ENCODE results near the gene ADAR. TPM values are rescaled to one million over a fixed set of nuclear protein-coding genes. Genes with fewer than 3 reads are reported as not detected.

ADAR gene
- total and polyA plus RNA-seq, 2 of the 4 experiments (the other 2 are of a cell fraction), result 70.9 to 131 TPM

- Histone ChIP-seq H3K4me3 (ENCODE audit: insufficient read depth, low read depth, low read length) (no peak overlapping the region), H3K9me1 (ENCODE audit: insufficient read depth, low read length) (peaks cover 14% of the 10 kb centered on the region), H2AK5ac (ENCODE audit: low read depth, low read length) (no peak overlapping the region), H3K27me3 (ENCODE audit: control insufficient read depth, insufficient read depth, low read length) (no peaks in the 10 kb centered on the region), H3K9ac (ENCODE audit: low read depth, low read length) (no peak overlapping the region), H2BK120ac (ENCODE audit: low read depth, low read length) (no peak overlapping the region), H2BK15ac (ENCODE audit: low read depth, low read length) (no peak overlapping the region), H3K56ac (ENCODE audit: extremely low read depth, insufficient read depth, low read length) (no peak overlapping the region), H4K8ac (ENCODE audit: low read depth in 2 of 2, low read length in 2 of 2) (no peak overlapping the region), H2AK9ac (replicated peaks; ENCODE audit: low read depth, low read length, poor library complexity) (no peak overlapping the region), H3K79me1 (ENCODE audit: low read depth in 1 of 2, low read length in 2 of 2) (peaks cover 11 to 53% of the 10 kb centered on the region in 2 experiments), H3K9me3 (ENCODE audit: control insufficient read depth, insufficient read depth, low read length) (no peaks in the 10 kb centered on the region), H4K91ac (ENCODE audit: insufficient read depth, low read depth, low read length) (no peak overlapping the region), H2BK5ac (ENCODE audit: low read depth, low read length, poor library complexity, severe bottlenecking) (no peak overlapping the region), H3K4me1 (ENCODE audit: control insufficient read depth, insufficient read depth, low read length) (peaks cover 7% of the 10 kb centered on the region), H4K5ac (ENCODE audit: low read depth, low read length) (no peak overlapping the region), H3K4me2 (ENCODE audit: low read depth, low read length) (no peak overlapping the region), H3K23ac (ENCODE audit: low read depth, low read length) (no peak overlapping the region), H2BK20ac (ENCODE audit: low read depth, low read length) (no peak overlapping the region), H3K36me3 (ENCODE audit: control insufficient read depth, insufficient read depth, low read length) (peaks cover 83% of the 10 kb centered on the region), H3K14ac (replicated peaks; ENCODE audit: low read depth, low read length) (no peak overlapping the region), H4K20me1 (ENCODE audit: insufficient read depth, low read length) (peaks cover 46% of the 10 kb centered on the region), H3K27ac (ENCODE audit: insufficient read depth, low read length) (no peak overlapping the region), H3K4ac (ENCODE audit: low read depth, low read length) (no peak overlapping the region), H2AFZ (replicated peaks; ENCODE audit: low read length, poor library complexity) (no peak overlapping the region), H3K18ac (ENCODE audit: low read depth, low read length) (no peak overlapping the region)
- no TSS peak for BruUV-seq (replicated peaks)
- CTCF ChIA-PET, result no interaction called here
- intact Hi-C loops (cut with micrococcal nuclease) (no loop called here), in situ Hi-C loops (cut with MboI; ENCODE audit: low sequenced_read_pairs) (no loop called here), dilution Hi-C loops (cut with HindIII; ENCODE audit: low sequenced_read_pairs, unreplicated experiment) (no loop called here)
- WGBS, 2 experiments (ENCODE audit: extremely low coverage in 2 of 2, insufficient read length in 1 of 2), result 96% methylated on average over 6 of the region's 10 CpGs; no CpG with 5 or more reads in 1 of the 2 experiments
- TF ChIP-seq BHLHE40 (IDR thresholded peaks at IDR 0.05; ENCODE audit: low read depth, low read length) (no peak), MAFK (IDR thresholded peaks at IDR 0.05; ENCODE audit: low read depth, low read length) (no peak), RAD21 (IDR thresholded peaks at IDR 0.05; ENCODE audit: low read length) (no peak), POLR2A (IDR thresholded peaks at IDR 0.05; ENCODE audit: low read depth, low read length) (no peak), CTCF (conservative IDR thresholded peaks at IDR 0.05; ENCODE audit: low read depth, low read length) (no peak), ELK1 (IDR thresholded peaks at IDR 0.05; ENCODE audit: borderline replicate concordance, low read depth, low read length) (no peak), USF2 (IDR thresholded peaks at IDR 0.05; ENCODE audit: low read depth, low read length) (no peak), RCOR1 (IDR thresholded peaks at IDR 0.05; ENCODE audit: insufficient replicate concordance, low read length) (no peak), MAZ (IDR thresholded peaks at IDR 0.05; ENCODE audit: borderline replicate concordance, low read depth, low read length) (no peak), CHD1 (IDR thresholded peaks at IDR 0.05; ENCODE audit: low read depth, low read length) (no peak), NFE2L2 (IDR thresholded peaks at IDR 0.05; ENCODE audit: low read depth, low read length) (no peak), SMC3 (IDR thresholded peaks at IDR 0.05; ENCODE audit: low read depth, low read length) (no peak), MXI1 (IDR thresholded peaks at IDR 0.05; ENCODE audit: borderline replicate concordance, low read depth, low read length) (no peak), FOS (IDR thresholded peaks at IDR 0.05; ENCODE audit: low read depth, low read length) (no peak), CEBPB (IDR thresholded peaks at IDR 0.05; ENCODE audit: low read depth, low read length) (no peak), RFX5 (IDR thresholded peaks at IDR 0.05; ENCODE audit: low read depth, low read length) (no peak)
- ATAC-seq (ENCODE audit: low read depth) (no peak), DNase-seq (no peak)
- POLR2A ChIA-PET (ENCODE audit: unreplicated experiment), result no interaction called here
Measured at GRCh38 chr1:154586231-154586630, 21.8 kb downstream of the ADAR start.
